Ascending aorta (tissue), 2 donors: Measurements from ENCODE around the gene ARHGEF25. TPM values are rescaled to one million over a fixed set of nuclear protein-coding genes. Genes with fewer than 3 reads are reported as not detected.
"Not testable (repeated sequence)": the region's sequence is repeated elsewhere in the genome, so short reads cannot be mapped to it uniquely, and the experiment has no call there.

Source experiments
- DNase-seq, 2 donors: peaks; one replicate each; pipeline ENCODE4 v3.0.0-alpha.2; 2019; ENCODE audit warnings: low spot score in 2 of 2
- H3K27ac ChIP-seq, 2 donors: fragments of 200-600 bp; sonication (generic); one replicate each; pipeline ENCODE4 v1.5.1; 2016 to 2017; ENCODE audit warnings: mild to moderate bottlenecking in 1 of 2
- H3K27me3 ChIP-seq: fragments of 200-600 bp; sonication (generic); one replicate; pipeline ENCODE4 v1.5.1; 2017
- H3K36me3 ChIP-seq, 2 donors: fragments of 200-600 bp; sonication (generic); one replicate each; pipeline ENCODE4 v1.5.1; 2016
- H3K4me1 ChIP-seq, 2 donors: fragments of 200-600 bp; sonication (generic); one replicate each; pipeline ENCODE4 v1.5.1; 2016 to 2017; ENCODE audit warnings: mild to moderate bottlenecking in 1 of 2
- H3K4me3 ChIP-seq, 2 donors: fragments of 200-600 bp; sonication (generic); one replicate each; pipeline ENCODE4 v1.5.1; 2016 to 2017; ENCODE audit warnings: mild to moderate bottlenecking in 1 of 2
- H3K9me3 ChIP-seq, 2 donors: fragments of 200-600 bp; sonication (generic); one replicate each; pipeline ENCODE4 v1.5.1; 2016
- CTCF ChIP-seq, 3 experiments: fragments of 200-600 bp in 2 of 3; fragments of 450-650 bp in 1 of 3; sonication (generic) in 2 of 3; IDR thresholded peaks; one replicate each; pipeline ENCODE4 v1.5.1; 2016 to 2019; ENCODE audit warnings: antibody characterized with exemption in 3 of 3, mild to moderate bottlenecking in 1 of 3, moderate library complexity in 1 of 3
- intact Hi-C: fragments of 100-400 bp; cut with DNase I; formaldehyde crosslinking; loops from one replicate; pipeline ENCODE4 v1.15.1; 2023
- total RNA-seq: library from RNA; depleted of rRNA; stranded (reverse); fragments of >200 nt; gene quantifications from one replicate; pipeline ENCODE4 v1.1.0, GENCODE V29; 2016

Gene ARHGEF25
- total RNA-seq, 1 donor from 2014 or later, result 47.8 TPM

DNA sequence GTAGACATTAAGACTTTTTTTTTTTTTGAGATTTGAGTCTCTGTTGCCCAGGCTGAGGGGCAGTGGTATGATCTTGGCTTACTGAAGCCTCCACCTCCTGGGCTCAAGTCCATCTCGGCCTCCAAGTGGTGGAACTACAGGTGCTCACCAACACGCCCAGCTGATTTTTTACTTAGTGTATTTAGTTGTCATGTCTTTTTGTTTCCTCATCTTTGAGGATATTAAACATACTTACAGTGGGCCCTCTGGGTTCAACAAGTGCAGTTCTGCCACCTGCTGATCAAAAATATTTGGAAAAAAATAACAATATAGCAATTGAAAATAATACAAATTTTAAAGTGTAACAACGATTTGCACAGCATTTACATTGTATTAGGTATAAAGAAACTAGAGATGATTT is 26.1 kb downstream of the ARHGEF25 start:
- TF ChIP-seq CTCF (IDR thresholded peaks at IDR 0.05), result no peak
- Histone ChIP-seq H3K27me3 (peaks cover 3% of the 10 kb centered on the region), H3K9me3 (no peaks in the 10 kb centered on the region), H3K27ac (no peak overlapping the region), H3K4me1 (peaks cover 0 to 4% of the 10 kb centered on the region in 2 donors), H3K36me3 (no peaks in the 10 kb centered on the region), H3K4me3 (no peak overlapping the region)
- intact Hi-C loops, result no loop called here
- no peak for DNase-seq

DNA sequence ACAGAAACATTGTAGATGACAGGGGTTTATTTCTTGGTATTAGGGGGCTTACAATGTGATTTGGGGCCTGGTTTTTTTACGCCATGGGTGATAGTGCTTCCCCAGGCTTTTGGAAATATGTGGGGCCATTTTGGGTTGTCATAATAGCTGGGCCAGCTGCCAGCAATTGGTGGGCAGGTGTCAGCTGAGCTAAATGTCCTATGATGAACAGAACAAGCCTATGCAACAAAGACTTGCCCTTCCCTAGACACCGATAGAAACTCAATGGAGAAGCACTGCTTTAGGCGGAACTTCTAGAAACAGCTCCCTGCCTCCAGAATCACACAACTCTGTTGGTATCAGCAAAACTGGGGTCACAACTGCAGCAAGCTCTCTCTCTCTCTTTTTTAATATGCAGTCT is 26.9 kb downstream of the ARHGEF25 start:
- H3K4me1 ChIP-seq, result peaks cover 0 to 4% of the 10 kb centered on the region in 2 donors
- no peak for TF ChIP-seq CTCF (IDR thresholded peaks at IDR 0.05)
- peaks cover 3% of the 10 kb centered on the region for H3K27me3 ChIP-seq
- H3K4me3 ChIP-seq, result no peak overlapping the region
- no peak overlapping the region for H3K27ac ChIP-seq
- intact Hi-C loops, result no loop called here
- DNase-seq, result no peak
- H3K9me3 ChIP-seq, result no peaks in the 10 kb centered on the region
- no peaks in the 10 kb centered on the region for H3K36me3 ChIP-seq

DNA sequence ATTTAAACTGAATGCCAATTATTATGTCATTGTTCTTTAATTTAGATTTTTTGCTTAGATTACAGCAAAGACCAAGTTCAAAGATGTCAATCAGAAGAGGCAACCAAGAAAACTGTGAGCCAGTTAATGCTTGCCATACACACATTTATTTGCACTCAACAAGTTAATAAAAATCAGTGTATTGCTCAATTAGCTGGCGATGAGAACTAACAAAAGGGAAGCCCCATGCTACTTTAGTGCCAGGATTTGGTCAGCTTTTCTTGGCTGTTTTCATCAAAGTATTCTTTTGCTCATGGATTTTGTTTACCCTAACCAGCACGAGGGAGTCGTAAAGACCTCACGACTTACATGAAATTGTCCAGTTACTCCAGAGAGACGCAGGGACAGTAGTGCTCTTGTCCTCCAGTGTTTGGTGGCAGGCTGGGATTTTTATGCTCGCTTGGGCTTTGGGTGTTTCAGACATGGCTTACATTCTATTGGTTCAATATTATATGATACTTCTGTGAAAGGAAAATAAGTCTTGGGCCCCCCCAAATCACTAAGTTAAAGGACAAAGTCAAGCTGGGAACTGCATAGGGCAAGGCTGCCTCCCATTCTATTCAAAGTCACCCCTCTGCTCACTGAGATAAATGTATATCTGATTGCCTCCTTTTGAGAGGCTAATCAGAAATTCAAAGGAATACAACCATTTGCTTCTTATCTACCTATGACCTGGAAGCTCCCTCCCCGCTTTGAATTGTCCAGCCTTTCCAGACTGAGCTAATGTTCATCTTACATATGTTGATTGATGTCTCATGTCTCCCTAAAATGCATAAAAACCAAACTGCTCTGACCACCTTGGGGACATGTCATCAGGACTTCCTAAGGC is 29.2 kb downstream of the ARHGEF25 start:
- Histone ChIP-seq H3K27me3 (peaks cover 3% of the 10 kb centered on the region), H3K4me3 (no peak overlapping the region), H3K9me3 (no peaks in the 10 kb centered on the region), H3K27ac (no peak overlapping the region), H3K4me1 (no peaks in the 10 kb centered on the region), H3K36me3 (no peaks in the 10 kb centered on the region)
- TF ChIP-seq CTCF (IDR thresholded peaks at IDR 0.05), result no peak
- DNase-seq, result no peak
- intact Hi-C loops, result no loop called here

DNA sequence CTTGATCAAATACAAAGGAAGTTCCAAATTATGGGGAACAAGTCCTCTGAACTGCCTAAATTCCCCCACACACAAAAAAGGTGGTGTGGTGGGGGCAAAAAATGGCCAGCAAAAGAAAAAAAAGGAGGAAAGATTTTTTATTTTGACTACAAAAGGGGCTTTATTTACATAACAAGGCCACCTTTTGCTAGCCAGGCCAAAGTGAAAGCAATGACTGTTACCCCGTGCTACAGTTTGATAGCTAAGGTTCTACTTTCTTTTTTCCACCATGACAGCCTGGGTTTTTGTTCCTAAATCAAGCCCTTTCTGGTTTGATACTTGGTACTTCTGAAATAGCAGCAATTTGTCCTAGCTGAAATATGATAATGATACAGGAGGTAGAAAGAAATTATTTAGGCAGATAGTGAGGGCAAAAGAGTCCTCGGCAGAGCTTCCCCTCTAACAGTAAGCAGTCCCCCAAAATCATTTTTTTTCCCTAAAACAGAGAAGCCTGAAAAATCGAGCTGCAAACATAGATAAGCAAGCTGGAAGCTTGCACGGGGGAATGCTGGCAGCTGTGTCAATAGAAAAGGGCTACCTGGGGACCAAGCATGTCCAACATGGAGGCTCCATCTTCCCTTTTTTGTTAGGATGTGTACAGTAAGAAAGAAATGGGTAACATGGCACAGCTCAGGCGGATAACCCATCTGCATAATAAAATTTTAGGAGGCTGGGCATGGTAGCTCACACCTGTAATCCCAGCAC is 30.6 kb downstream of the ARHGEF25 start:
- Histone ChIP-seq H3K4me1 (no peaks in the 10 kb centered on the region), H3K4me3 (no peak overlapping the region), H3K27me3 (peaks cover 3% of the 10 kb centered on the region), H3K9me3 (no peaks in the 10 kb centered on the region), H3K36me3 (no peaks in the 10 kb centered on the region), H3K27ac (no peak overlapping the region)
- intact Hi-C loops, result no loop called here
- no peak for DNase-seq
- TF ChIP-seq CTCF (IDR thresholded peaks at IDR 0.05), result no peak

GRCh38 chr12:57645990-57646658 is 34.9 kb downstream of the ARHGEF25 start:
- H3K4me3 ChIP-seq, DNase-seq, H3K36me3 ChIP-seq, H3K4me1 ChIP-seq, H3K27me3 ChIP-seq, H3K27ac ChIP-seq, H3K9me3 ChIP-seq, intact Hi-C loops: not testable (repeated sequence)

DNA sequence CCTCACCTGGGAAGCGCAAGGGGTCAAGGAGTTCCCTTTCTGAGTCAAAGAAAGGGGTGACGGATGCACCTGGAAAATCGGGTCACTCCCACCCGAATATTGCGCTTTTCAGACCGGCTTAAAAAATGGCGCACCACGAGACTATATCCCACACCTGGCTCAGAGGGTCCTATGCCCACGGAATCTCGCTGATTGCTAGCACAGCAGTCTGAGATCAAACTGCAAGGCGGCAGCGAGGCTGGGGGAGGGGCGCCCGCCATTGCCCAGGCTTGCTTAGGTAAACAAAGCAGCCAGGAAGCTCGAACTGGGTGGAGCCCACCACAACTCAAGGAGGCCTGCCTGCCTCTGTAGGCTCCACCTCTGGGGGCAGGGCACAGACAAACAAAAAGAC is 35.4 kb downstream of the ARHGEF25 start:
- H3K4me3 ChIP-seq, H3K4me1 ChIP-seq, DNase-seq, H3K27me3 ChIP-seq, H3K27ac ChIP-seq, H3K9me3 ChIP-seq, intact Hi-C loops, H3K36me3 ChIP-seq: not testable (repeated sequence)
